Psoas muscle (tissue), 8 donors: ENCODE results near the gene RASGRP4. TPM values are rescaled to one million over a fixed set of nuclear protein-coding genes. Genes with fewer than 3 reads are reported as not detected.

Source experiments
- ATAC-seq, 4 donors: fragments of 200-7000 bp; cut with Tn5 transposase; one replicate each; pipeline ENCODE4 v1.9.1; 2020; ENCODE audit warnings: moderate library complexity in 3 of 4, mild to moderate bottlenecking in 2 of 4
- DNase-seq, 2 donors: peaks; one replicate each; pipeline ENCODE4 v3.0.0-alpha.2; 2020
- H3K27ac ChIP-seq: fragments of 200-600 bp; one replicate; pipeline ENCODE4 v1.8.0; 2022
- H3K27me3 ChIP-seq, 3 donors: fragments of 200-600 bp in 1 of 3; one replicate each; pipeline versions ENCODE4 v1.6.1 to v1.8.0; 2013 to 2022; ENCODE audit warnings: low read length in 2 of 3, mild to moderate bottlenecking in 2 of 3, moderate library complexity in 1 of 3; ENCODE audit not compliant: insufficient read depth in 3 of 3
- H3K36me3 ChIP-seq, 2 donors: fragments of 200-600 bp in 1 of 2; one replicate each; pipeline versions ENCODE4 v1.6.1 to v1.8.0; 2013 to 2022; ENCODE audit warnings: low read depth in 1 of 2, mild to moderate bottlenecking in 1 of 2, moderate library complexity in 1 of 2; ENCODE audit not compliant: insufficient read depth in 1 of 2
- H3K4me1 ChIP-seq: fragments of 200-600 bp; one replicate; pipeline ENCODE4 v1.8.0; 2022
- H3K4me3 ChIP-seq: fragments of 200-600 bp; one replicate; pipeline ENCODE4 v1.8.0; 2022; ENCODE audit warnings: mild to moderate bottlenecking
- H3K9me3 ChIP-seq: fragments of 200-600 bp; one replicate; pipeline ENCODE4 v1.8.0; 2022
- WGBS, 3 donors: extraction: QIAGEN DNeasy Blood & Tissue Kit; methylation state at CpG; one replicate each; pipeline versions ENCODE4 v1.1.6 to v1.1.7; 2013; 5-methylcytosine and 5-hydroxymethylcytosine counted together
- intact Hi-C, 2 donors: fragments of 100-400 bp; cut with DNase I; formaldehyde crosslinking; loops; one replicate each; pipeline versions ENCODE4 v1.11.0 to v1.14.2; 2022
- polyA plus RNA-seq, 3 donors: library from polyadenylated mRNA; stranded (reverse); fragments of 200-250 nt; gene quantifications; one replicate each; pipeline ENCODE4 v1.2.3, GENCODE V29; 2013
- total RNA-seq, 4 donors: library from RNA; stranded (reverse); fragmentation: NEBNext Ultra II Directional in 2 of 4; extraction: Animal tissue kit (Norgen Biotek cat#: 25700) in 2 of 4; gene quantifications; one replicate each; pipeline versions ENCODE4 v1.2.1 to v1.2.4, GENCODE V29; 2021 to 2023
- TF ChIP-seq, protein P1 (sequence below): fragments of 200-600 bp; IDR thresholded peaks from one replicate; pipeline ENCODE4 v1.8.0; 2022; ENCODE audit warnings: antibody characterized with exemption
- donor health status: healthy with polysubstance abuse.
- donor health status: DM: no; HTN: no; CAD: no; lungs with moderate emphysema.
- donor health status: Bipolar disorder and iron deficiency.
- donor health status: healthy.
- donor health status: DM: yes; HTN: yes; CAD: no.
- donor health status: DM: no; HTN: no; CAD: no.
- donor health status: DM: no; HTN: no; CAD: no.
- donor health status: DM: yes; HTN: yes; CAD: no.

The RASGRP4 gene
- total and polyA plus RNA-seq, 7 donors: 0.17 to 2.0 (median 0.44) TPM

GRCh38 chr19:38394488-38394887, 31.5 kb downstream of the RASGRP4 start:
- Histone ChIP-seq H3K4me3 (no peak overlapping the region), H3K27me3 (peaks cover 0 to 52% (median 21%) of the 10 kb centered on the region in 3 donors), H3K36me3 (no peaks in the 10 kb centered on the region), H3K9me3 (no peaks in the 10 kb centered on the region), H3K27ac (no peak overlapping the region), H3K4me1 (no peaks in the 10 kb centered on the region)
- TF ChIP-seq, protein P1, sequence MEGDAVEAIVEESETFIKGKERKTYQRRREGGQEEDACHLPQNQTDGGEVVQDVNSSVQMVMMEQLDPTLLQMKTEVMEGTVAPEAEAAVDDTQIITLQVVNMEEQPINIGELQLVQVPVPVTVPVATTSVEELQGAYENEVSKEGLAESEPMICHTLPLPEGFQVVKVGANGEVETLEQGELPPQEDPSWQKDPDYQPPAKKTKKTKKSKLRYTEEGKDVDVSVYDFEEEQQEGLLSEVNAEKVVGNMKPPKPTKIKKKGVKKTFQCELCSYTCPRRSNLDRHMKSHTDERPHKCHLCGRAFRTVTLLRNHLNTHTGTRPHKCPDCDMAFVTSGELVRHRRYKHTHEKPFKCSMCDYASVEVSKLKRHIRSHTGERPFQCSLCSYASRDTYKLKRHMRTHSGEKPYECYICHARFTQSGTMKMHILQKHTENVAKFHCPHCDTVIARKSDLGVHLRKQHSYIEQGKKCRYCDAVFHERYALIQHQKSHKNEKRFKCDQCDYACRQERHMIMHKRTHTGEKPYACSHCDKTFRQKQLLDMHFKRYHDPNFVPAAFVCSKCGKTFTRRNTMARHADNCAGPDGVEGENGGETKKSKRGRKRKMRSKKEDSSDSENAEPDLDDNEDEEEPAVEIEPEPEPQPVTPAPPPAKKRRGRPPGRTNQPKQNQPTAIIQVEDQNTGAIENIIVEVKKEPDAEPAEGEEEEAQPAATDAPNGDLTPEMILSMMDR: no peak
- 9 to 18% (median 12%) methylated on average over 28 to 30 of the region's 30 CpGs for WGBS, 3 donors
- DNase-seq (no peak), ATAC-seq (peak in 1 of 4 donors; percentile 15)
- intact Hi-C loops: no loop called here

DNA sequence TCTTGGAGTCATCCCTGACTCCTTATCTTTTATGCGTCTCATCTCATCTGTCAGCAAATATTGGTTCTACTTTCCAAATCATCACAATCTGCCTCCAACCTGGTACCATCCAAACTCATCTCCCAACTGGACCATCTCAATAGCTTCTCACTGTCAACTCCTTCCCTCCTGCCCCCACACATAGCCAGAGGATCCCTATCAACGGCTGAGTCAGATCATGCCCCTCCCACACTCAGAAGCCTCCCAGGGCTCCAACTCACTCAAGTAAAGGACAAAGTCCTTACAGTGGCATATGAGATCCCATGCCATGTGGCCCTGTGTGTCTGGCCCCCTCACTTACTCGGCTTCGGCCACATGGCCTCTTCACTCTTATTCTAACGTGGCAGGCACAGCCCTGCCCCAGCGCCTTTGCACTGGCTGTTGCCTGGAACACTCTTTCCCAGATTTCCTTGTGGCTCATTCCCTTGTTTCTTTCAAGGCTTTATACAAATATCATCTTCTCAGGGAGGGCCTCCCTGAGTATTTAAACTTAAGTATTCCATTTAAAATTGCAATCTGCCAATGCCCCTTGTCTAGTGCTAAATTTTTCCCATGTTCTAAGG, 33.2 kb downstream of the RASGRP4 start:
- DNase-seq: no peak
- Histone ChIP-seq H3K27ac (no peak overlapping the region), H3K27me3 (peaks cover 0 to 37% (median 17%) of the 10 kb centered on the region in 3 donors), H3K9me3 (no peaks in the 10 kb centered on the region), H3K36me3 (no peaks in the 10 kb centered on the region), H3K4me1 (peaks cover 6% of the 10 kb centered on the region), H3K4me3 (no peak overlapping the region)
- intact Hi-C loops: no loop called here
- ATAC-seq: no peak
- WGBS, 3 donors: 74 to 80% (median 78%) methylated on average over 6 of the region's 6 CpGs
- TF ChIP-seq, protein P1: no peak

GRCh38 chr19:38391911-38392464, 34.0 kb downstream of the RASGRP4 start:
- H3K27me3 ChIP-seq: peaks cover 0 to 29% (median 16%) of the 10 kb centered on the region in 3 donors
- H3K4me3 ChIP-seq: no peak overlapping the region
- H3K9me3 ChIP-seq: no peaks in the 10 kb centered on the region
- H3K4me1 ChIP-seq: peaks cover 12% of the 10 kb centered on the region
- DNase-seq: no peak
- TF ChIP-seq, protein P1: no peak
- 63 to 74% (median 66%) methylated on average over 8 of the region's 8 CpGs for WGBS, 3 donors
- no peak overlapping the region for H3K27ac ChIP-seq
- intact Hi-C loops: no loop called here
- H3K36me3 ChIP-seq: no peaks in the 10 kb centered on the region
- ATAC-seq: no peak

DNA sequence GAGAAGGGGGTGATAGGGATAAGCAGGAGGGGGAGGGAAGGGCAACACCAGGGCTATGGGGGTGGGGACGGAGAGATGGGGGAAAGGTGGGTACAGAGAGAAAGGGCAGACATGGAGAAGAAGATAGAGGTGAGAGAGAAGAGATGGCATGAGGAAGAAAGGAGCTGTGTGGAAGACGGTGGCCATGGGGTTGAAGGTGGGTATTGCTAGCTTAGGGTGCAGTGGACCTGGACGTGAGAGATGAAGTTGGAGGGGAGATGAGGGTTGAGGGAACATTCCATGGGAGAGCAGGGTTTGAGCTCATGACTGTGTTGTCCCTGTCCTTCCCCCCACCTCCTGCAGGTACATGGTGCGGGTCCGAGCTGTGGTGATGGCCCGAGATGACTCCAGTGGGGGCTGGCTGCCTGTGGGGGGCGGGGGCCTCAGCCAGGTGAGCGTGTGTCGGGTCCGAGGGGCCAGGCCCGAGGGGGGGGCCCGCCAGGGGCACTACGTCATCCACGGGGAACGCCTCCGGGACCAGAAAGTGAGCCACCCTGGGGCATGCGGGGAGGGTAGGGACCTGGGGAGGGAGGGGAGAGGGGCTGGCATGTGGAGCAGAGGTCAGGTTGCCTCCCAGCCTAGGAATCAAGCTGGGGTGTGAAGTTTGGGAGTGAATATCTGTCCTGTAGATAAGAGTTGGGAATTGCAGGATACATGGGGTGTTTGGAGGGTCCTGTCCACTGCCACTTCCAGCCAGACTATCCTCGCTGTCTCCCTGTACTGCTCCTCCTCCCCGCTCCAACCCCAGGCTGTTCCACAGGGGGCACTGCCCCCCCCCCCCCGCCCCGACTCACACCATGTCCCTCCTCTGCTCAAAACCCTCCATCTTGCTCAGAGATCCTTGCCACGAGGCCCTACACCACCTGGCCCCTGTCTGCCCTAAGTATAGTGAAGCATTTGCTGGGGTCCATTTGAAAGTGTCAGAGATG, 35.8 kb downstream of the RASGRP4 start:
- H3K27me3 ChIP-seq: peaks cover 0 to 14% (median 3%) of the 10 kb centered on the region in 3 donors
- peaks cover 0 to 12% of the 10 kb centered on the region in 2 donors for H3K36me3 ChIP-seq
- TF ChIP-seq, protein P1: no peak
- no peak for DNase-seq
- peaks cover 21% of the 10 kb centered on the region for H3K4me1 ChIP-seq
- H3K9me3 ChIP-seq: no peaks in the 10 kb centered on the region
- no peak for ATAC-seq
- intact Hi-C loops: no loop called here
- H3K27ac ChIP-seq: no peak overlapping the region
- WGBS, 3 donors: 47 to 50% (median 49%) methylated on average over 19 to 22 of the region's 22 CpGs
- H3K4me3 ChIP-seq: no peak overlapping the region
